Endothelial cell (in vitro differentiated cells): ENCODE results near the gene NFIB. TPM values are rescaled to one million over a fixed set of nuclear protein-coding genes. Genes with fewer than 3 reads are reported as not detected.
A peak's percentile ranks its signal among the peaks of the same experiment; 100 is the strongest.

Experiments used
- DNase-seq: peaks from one replicate; pipeline ENCODE4 v3.0.0; 2021; ENCODE audit warnings: low spot score
- H3K27ac Mint-ChIP-seq: one replicate; pipeline ENCODE4 v1.8.0; 2021; ENCODE audit warnings: mixed read lengths, inconsistent platforms; ENCODE audit not compliant: unreplicated experiment
- H3K27me3 Mint-ChIP-seq: one replicate; pipeline ENCODE4 v1.8.0; 2021; ENCODE audit warnings: mild to moderate bottlenecking, moderate library complexity, mixed read lengths, inconsistent platforms; ENCODE audit not compliant: unreplicated experiment
- H3K36me3 Mint-ChIP-seq: one replicate; pipeline ENCODE4 v1.8.0; 2021; ENCODE audit warnings: mild to moderate bottlenecking, low read depth, mixed read lengths, inconsistent platforms; ENCODE audit not compliant: unreplicated experiment
- H3K4me1 Mint-ChIP-seq: one replicate; pipeline ENCODE4 v1.8.0; 2021; ENCODE audit warnings: mild to moderate bottlenecking, mixed read lengths, inconsistent platforms; ENCODE audit not compliant: unreplicated experiment
- H3K4me3 Mint-ChIP-seq: one replicate; pipeline ENCODE4 v1.8.0; 2021; ENCODE audit warnings: mild to moderate bottlenecking, mixed read lengths, inconsistent platforms; ENCODE audit not compliant: unreplicated experiment
- H3K9me3 Mint-ChIP-seq: one replicate; pipeline ENCODE4 v1.8.0; 2021; ENCODE audit warnings: mixed read lengths, inconsistent platforms; ENCODE audit not compliant: unreplicated experiment
- total RNA-seq: library from RNA; stranded (reverse); fragmentation: NEBNext Ultra II Directional; extraction: Animal tissue kit (Norgen Biotek cat#: 25700); gene quantifications from one replicate; pipeline ENCODE4 v1.2.1, GENCODE V29; 2021; ENCODE audit not compliant: unreplicated experiment
- TF ChIP-seq, protein P1 (sequence below): fragments of 200-600 bp; sonication (generic); IDR thresholded peaks from one replicate; pipeline ENCODE4 v1.5.0; 2021; ENCODE audit warnings: antibody characterized with exemption; ENCODE audit not compliant: unreplicated experiment

Gene NFIB
- total RNA-seq, 1 donor from 2014 or later = 120 TPM

GRCh38 chr9:14315875-14316601, 2.1 kb upstream of the NFIB start:
- H3K9me3 Mint-ChIP-seq = no peaks in the 10 kb centered on the region
- peaks cover 40% of the 10 kb centered on the region for H3K27me3 Mint-ChIP-seq
- peaks cover 54% of the 10 kb centered on the region for H3K4me1 Mint-ChIP-seq
- H3K36me3 Mint-ChIP-seq = peaks cover 21% of the 10 kb centered on the region
- H3K27ac Mint-ChIP-seq = peak overlapping the region; percentile 98
- peak; percentile 22 for DNase-seq
- H3K4me3 Mint-ChIP-seq = peak overlapping the region; percentile 98
- TF ChIP-seq, protein P1, sequence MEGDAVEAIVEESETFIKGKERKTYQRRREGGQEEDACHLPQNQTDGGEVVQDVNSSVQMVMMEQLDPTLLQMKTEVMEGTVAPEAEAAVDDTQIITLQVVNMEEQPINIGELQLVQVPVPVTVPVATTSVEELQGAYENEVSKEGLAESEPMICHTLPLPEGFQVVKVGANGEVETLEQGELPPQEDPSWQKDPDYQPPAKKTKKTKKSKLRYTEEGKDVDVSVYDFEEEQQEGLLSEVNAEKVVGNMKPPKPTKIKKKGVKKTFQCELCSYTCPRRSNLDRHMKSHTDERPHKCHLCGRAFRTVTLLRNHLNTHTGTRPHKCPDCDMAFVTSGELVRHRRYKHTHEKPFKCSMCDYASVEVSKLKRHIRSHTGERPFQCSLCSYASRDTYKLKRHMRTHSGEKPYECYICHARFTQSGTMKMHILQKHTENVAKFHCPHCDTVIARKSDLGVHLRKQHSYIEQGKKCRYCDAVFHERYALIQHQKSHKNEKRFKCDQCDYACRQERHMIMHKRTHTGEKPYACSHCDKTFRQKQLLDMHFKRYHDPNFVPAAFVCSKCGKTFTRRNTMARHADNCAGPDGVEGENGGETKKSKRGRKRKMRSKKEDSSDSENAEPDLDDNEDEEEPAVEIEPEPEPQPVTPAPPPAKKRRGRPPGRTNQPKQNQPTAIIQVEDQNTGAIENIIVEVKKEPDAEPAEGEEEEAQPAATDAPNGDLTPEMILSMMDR = no peak

DNA sequence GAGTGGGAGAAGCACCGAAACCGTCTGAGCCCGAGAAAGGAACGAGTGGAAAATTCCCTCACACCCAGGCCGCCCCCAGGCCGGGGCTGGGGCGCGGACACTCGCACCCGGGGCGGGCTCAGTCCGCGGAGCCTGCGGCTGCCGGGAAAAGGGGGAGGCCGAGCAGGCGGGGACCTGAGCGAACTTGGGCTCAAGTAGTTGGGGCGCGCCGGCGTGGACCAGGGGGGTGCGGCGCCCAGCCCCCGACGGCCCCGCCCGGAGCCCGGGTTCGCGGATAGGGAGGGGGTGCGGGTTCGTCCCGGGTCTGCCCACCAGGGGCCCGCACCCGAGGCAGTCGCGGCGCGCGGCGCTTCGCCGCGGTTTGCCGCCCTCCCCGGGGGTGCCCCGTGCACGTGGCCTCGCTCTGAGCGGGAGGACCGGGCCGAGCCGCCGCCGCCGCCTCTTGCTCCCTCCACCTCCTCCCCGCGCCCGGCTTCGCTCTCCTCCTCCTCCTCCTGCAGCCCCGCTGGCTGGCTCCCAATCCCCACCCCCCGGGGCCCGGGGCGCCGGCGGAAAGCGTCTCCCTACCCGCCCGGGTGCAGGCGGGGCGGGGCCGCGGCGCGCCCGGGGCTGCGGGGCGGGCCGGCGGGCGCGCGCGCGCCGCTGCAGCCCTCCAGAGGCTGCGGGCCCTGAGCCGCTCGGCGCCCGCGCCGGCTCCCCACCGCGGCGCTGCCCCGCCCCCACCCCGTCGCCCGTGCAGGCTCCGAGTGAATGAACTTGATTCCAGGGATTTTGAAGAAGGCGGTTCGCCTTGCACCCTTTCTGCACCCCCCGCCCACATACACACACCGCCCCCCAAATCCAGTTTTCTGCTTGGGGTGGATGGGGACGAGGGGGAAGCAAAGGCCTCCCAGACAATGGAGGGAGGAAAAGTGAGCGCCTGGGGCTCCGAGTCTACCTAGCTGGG, 1.3 kb upstream of the NFIB start:
- Mint-ChIP-seq H3K27ac (peak overlapping the region; percentile 94), H3K4me3 (peak overlapping the region; percentile 98), H3K27me3 (peaks cover 40% of the 10 kb centered on the region), H3K36me3 (peaks cover 21% of the 10 kb centered on the region), H3K9me3 (no peaks in the 10 kb centered on the region), H3K4me1 (peaks cover 47% of the 10 kb centered on the region)
- DNase-seq = peak; percentile 72
- TF ChIP-seq, protein P1 = peak; percentile 24

- Mint-ChIP-seq H3K27ac (peak overlapping the region; percentile 94), H3K4me3 (peak overlapping the region; percentile 98), H3K4me1 (peaks cover 48% of the 10 kb centered on the region), H3K27me3 (peaks cover 40% of the 10 kb centered on the region), H3K9me3 (no peaks in the 10 kb centered on the region), H3K36me3 (peaks cover 21% of the 10 kb centered on the region)
- peak; percentile 52 for DNase-seq
- TF ChIP-seq, protein P1 = no peak
Measured at GRCh38 chr9:14314424-14314928, 535 bp upstream of the NFIB start.

DNA sequence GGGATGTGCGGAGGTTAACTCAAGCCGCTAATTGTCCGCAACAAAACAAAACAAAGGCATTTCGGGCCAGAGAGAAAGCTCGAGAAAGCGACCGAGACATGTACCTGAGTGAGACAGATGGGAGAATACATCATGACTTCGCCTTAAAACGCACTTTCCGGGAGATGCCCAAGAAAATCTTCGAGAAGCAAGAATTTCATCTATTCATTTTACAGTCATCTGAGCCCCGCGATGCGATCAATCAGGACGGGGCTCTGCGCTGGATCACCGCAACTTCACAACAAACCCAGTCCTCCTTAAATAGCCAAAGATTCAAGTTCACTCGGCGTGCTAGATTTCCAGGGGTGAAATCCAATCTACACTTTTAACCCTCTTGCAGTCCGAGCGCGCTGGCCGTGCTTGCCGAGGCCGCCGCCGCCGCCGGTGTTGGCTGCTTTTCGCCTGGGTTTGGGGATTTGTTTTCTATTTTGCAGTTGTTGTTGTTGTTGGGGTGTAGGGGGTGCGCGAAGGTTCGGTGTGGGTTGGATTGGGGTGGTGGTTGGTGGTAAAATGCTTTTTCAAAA, 482 bp downstream of the NFIB start:
- no peaks in the 10 kb centered on the region for H3K9me3 Mint-ChIP-seq
- peak overlapping the region; percentile 97 for H3K27ac Mint-ChIP-seq
- H3K4me1 Mint-ChIP-seq = peaks cover 51% of the 10 kb centered on the region
- peak; percentile 42 for DNase-seq
- TF ChIP-seq, protein P1 = no peak
- peaks cover 33% of the 10 kb centered on the region for H3K27me3 Mint-ChIP-seq
- peak overlapping the region; percentile 100 for H3K4me3 Mint-ChIP-seq
- H3K36me3 Mint-ChIP-seq = peaks cover 21% of the 10 kb centered on the region
